H1 (cell line): ENCODE results near the gene UNC79. TPM values are rescaled to one million over a fixed set of nuclear protein-coding genes. Genes with fewer than 3 reads are reported as not detected.

Experiments used
- CTCF ChIA-PET: fragments of 300-600 bp; sonication (Branson Sonifier 250); formaldehyde crosslinking; loops from one replicate; lab custom pipeline; 2021; ENCODE audit not compliant: partially characterized antibody; lab: Charles Lee
- POLR2A ChIA-PET: fragments of 300-600 bp; sonication (Branson Sonifier 250); formaldehyde crosslinking; loops from one replicate; lab custom pipeline; 2021; ENCODE audit warnings: inconsistent platforms; ENCODE audit not compliant: partially characterized antibody; lab: Charles Lee
- DNase-seq, 2 experiments: peaks; one replicate each; pipeline versions ENCODE4 v3.0.0 to v3.0.0-alpha.2; 2010 to 2022; ENCODE audit warnings: low spot score in 2 of 2, low read depth in 1 of 2, mixed read lengths in 1 of 2
- FAIRE-seq: peaks from 2 replicates; lab custom pipeline; 2011; peaks lifted over from hg19 to GRCh38; lab: Jason Lieb, UNC
- H2AFZ ChIP-seq: 2 replicates; pipeline ENCODE4 v1.8.1; 2012; ENCODE audit warnings: low read length, inconsistent platforms
- H2AK5ac ChIP-seq: 2 replicates; pipeline ENCODE4 v1.6.1; 2013; ENCODE audit warnings: low read depth, low read length
- H2BK120ac ChIP-seq: replicated peaks from 2 replicates; pipeline ENCODE3; 2013; ENCODE audit warnings: low read depth, low read length, inconsistent platforms
- H2BK12ac ChIP-seq: 2 replicates; pipeline ENCODE4 v1.6.1; 2013; ENCODE audit warnings: low read depth, low read length
- H2BK15ac ChIP-seq: 2 replicates; pipeline ENCODE4 v1.6.1; 2013; ENCODE audit warnings: low read length
- H2BK20ac ChIP-seq: 2 replicates; pipeline ENCODE4 v1.6.1; 2013; ENCODE audit warnings: low read length
- H2BK5ac ChIP-seq: 2 replicates; pipeline ENCODE4 v1.6.1; 2013; ENCODE audit warnings: low read depth, low read length
- H3K14ac ChIP-seq: 2 replicates; pipeline ENCODE4 v1.6.1; 2013; ENCODE audit warnings: inconsistent platforms; ENCODE audit not compliant: insufficient read length
- H3K18ac ChIP-seq: 2 replicates; pipeline ENCODE4 v1.6.1; 2013; ENCODE audit warnings: low read length; ENCODE audit errors: extremely low read depth
- H3K23ac ChIP-seq: 2 replicates; pipeline ENCODE4 v1.6.1; 2013; ENCODE audit warnings: inconsistent platforms; ENCODE audit not compliant: insufficient read length
- H3K23me2 ChIP-seq: 2 replicates; pipeline ENCODE4 v1.6.1; 2013; ENCODE audit warnings: low read depth, low read length
- H3K27ac ChIP-seq: 2 replicates; pipeline ENCODE4 v1.6.1; 2011; ENCODE audit warnings: low read depth, low read length, inconsistent platforms
- H3K27me3 ChIP-seq, 4 experiments: replicated peaks in 1 of 4; 1 replicate in 1 of 4; 2 replicates in 3 of 4; pipeline versions ENCODE4 v1.6.1 to v1.8.1; 2011 to 2013; ENCODE audit warnings: low read length in 3 of 4, mild to moderate bottlenecking in 3 of 4, inconsistent platforms in 2 of 4, mixed read lengths in 2 of 4, moderate library complexity in 1 of 4; ENCODE audit not compliant: control insufficient read depth in 3 of 4, insufficient read depth in 3 of 4; ENCODE audit errors: extremely low read depth in 1 of 4
- H3K36me3 ChIP-seq, 4 experiments: 2 replicates each; pipeline versions ENCODE4 v1.6.1 to v1.8.1; 2011 to 2013; ENCODE audit warnings: mild to moderate bottlenecking in 4 of 4, low read length in 3 of 4, moderate library complexity in 2 of 4, control low read depth in 1 of 4, inconsistent platforms in 1 of 4; ENCODE audit not compliant: insufficient read depth in 4 of 4, control insufficient read depth in 2 of 4
- H3K4ac ChIP-seq: replicated peaks from 2 replicates; pipeline ENCODE3; 2013; ENCODE audit warnings: low read length, low read depth, mixed read lengths, inconsistent platforms; ENCODE audit not compliant: insufficient read length
- H3K4me1 ChIP-seq, 4 experiments: replicated peaks in 1 of 4; 1 replicate in 1 of 4; 2 replicates in 3 of 4; pipeline versions ENCODE4 v1.6.1 to v1.8.1; 2011 to 2013; ENCODE audit warnings: low read length in 3 of 4, inconsistent platforms in 2 of 4, mixed read lengths in 1 of 4; ENCODE audit not compliant: insufficient read depth in 4 of 4, control insufficient read depth in 3 of 4
- H3K4me2 ChIP-seq, 2 experiments: 2 replicates each; pipeline versions ENCODE4 v1.6.1 to v1.8.1; 2011 to 2013; ENCODE audit warnings: low read depth in 2 of 2, low read length in 2 of 2, control low read depth in 1 of 2, inconsistent platforms in 1 of 2, mild to moderate bottlenecking in 1 of 2; ENCODE audit not compliant: insufficient read depth in 1 of 2
- H3K4me3 ChIP-seq, 4 experiments: fragments of 200-600, 300-600 bp in 1 of 4; sonication (generic), shearing (Covaris generic), sonication (Bioruptor Twin) in 1 of 4; 2 replicates each; pipeline versions ENCODE4 v1.5.1 to v1.8.1; 2011 to 2016; ENCODE audit warnings: low read length in 4 of 4, low read depth in 3 of 4, control low read depth in 2 of 4, inconsistent platforms in 2 of 4, mild to moderate bottlenecking in 2 of 4, mixed read lengths in 1 of 4, moderate library complexity in 1 of 4; ENCODE audit not compliant: insufficient read depth in 2 of 4; ENCODE audit errors: extremely low read depth in 1 of 4
- H3K56ac ChIP-seq: replicated peaks from 2 replicates; pipeline ENCODE3; 2013; ENCODE audit warnings: low read depth, mild to moderate bottlenecking, mixed read lengths, low read length, inconsistent platforms; ENCODE audit not compliant: insufficient read length
- H3K79me1 ChIP-seq: 2 replicates; pipeline ENCODE4 v1.6.1; 2013; ENCODE audit warnings: low read depth, low read length, control low read depth
- H3K79me2 ChIP-seq, 2 experiments: 2 replicates each; pipeline versions ENCODE4 v1.6.1 to v1.8.1; 2012 to 2013; ENCODE audit warnings: low read length in 2 of 2, mild to moderate bottlenecking in 2 of 2, inconsistent platforms in 1 of 2; ENCODE audit not compliant: insufficient read depth in 2 of 2, control insufficient read depth in 1 of 2
- H3K9ac ChIP-seq, 4 experiments: replicated peaks in 1 of 4; 1 replicate in 1 of 4; 2 replicates in 3 of 4; pipeline versions ENCODE4 v1.6.1 to v1.8.1; 2011 to 2013; ENCODE audit warnings: low read depth in 3 of 4, low read length in 3 of 4, control low read depth in 2 of 4, mild to moderate bottlenecking in 2 of 4, moderate library complexity in 2 of 4, inconsistent platforms in 1 of 4; ENCODE audit errors: extremely low read depth in 1 of 4
- H3K9me3 ChIP-seq, 2 experiments: 2 replicates each; pipeline versions ENCODE4 v1.6.1 to v1.8.1; 2012 to 2013; ENCODE audit warnings: mild to moderate bottlenecking in 2 of 2, moderate library complexity in 2 of 2, control low read depth in 1 of 2, inconsistent platforms in 1 of 2, low read depth in 1 of 2, low read length in 1 of 2, mixed read lengths in 1 of 2; ENCODE audit not compliant: insufficient read depth in 2 of 2
- H4K20me1 ChIP-seq, 2 experiments: replicated peaks in 1 of 2; 2 replicates each; pipeline versions ENCODE3 to v1.8.1; 2011 to 2013; ENCODE audit warnings: inconsistent platforms in 2 of 2, low read length in 2 of 2, mild to moderate bottlenecking in 1 of 2; ENCODE audit not compliant: insufficient read depth in 2 of 2, control insufficient read depth in 1 of 2
- H4K5ac ChIP-seq: 2 replicates; pipeline ENCODE4 v1.6.1; 2013; ENCODE audit warnings: low read length, low read depth, mixed read lengths, inconsistent platforms; ENCODE audit not compliant: insufficient read length
- H4K8ac ChIP-seq: 2 replicates; pipeline ENCODE4 v1.8.0; 2013; ENCODE audit warnings: mild to moderate bottlenecking, moderate library complexity, low read length, inconsistent platforms; ENCODE audit not compliant: insufficient read depth; ENCODE audit errors: extremely low read depth
- H4K91ac ChIP-seq: replicated peaks from 2 replicates; pipeline ENCODE3; 2013; ENCODE audit warnings: low read length, mixed read lengths, inconsistent platforms; ENCODE audit not compliant: insufficient read length
- ASH2L ChIP-seq: fragments of 200-600, 300-600 bp; sonication (generic); IDR thresholded peaks from one replicate; pipeline ENCODE4 v1.7.1; 2017; ENCODE audit warnings: low read length
- CBX5 ChIP-seq: fragments of 300-800, 300-1000 bp; sonication (generic); IDR thresholded peaks from 2 replicates; pipeline ENCODE4 v1.7.1; 2016; ENCODE audit warnings: antibody characterized with exemption, low read length, low read depth
- CREB1 ChIP-seq: IDR thresholded peaks from 2 replicates; pipeline ENCODE4 v1.6.1; 2012; ENCODE audit warnings: inconsistent platforms
- CTBP2 ChIP-seq: IDR thresholded peaks from 2 replicates; pipeline ENCODE4 v1.7.0; 2011; ENCODE audit warnings: borderline replicate concordance, mild to moderate bottlenecking, moderate library complexity, mixed read lengths, low read length; ENCODE audit not compliant: insufficient read depth, insufficient read length
- EZH2 ChIP-seq: fragments of 200-600 bp; sonication (generic); IDR thresholded peaks from 2 replicates; pipeline ENCODE4 v1.7.1; 2012; ENCODE audit warnings: low read depth, mild to moderate bottlenecking, moderate library complexity, low read length, inconsistent platforms; ENCODE audit not compliant: severe bottlenecking
- JUND ChIP-seq: IDR thresholded peaks from 2 replicates; pipeline ENCODE4 v1.6.1; 2011; ENCODE audit warnings: mild to moderate bottlenecking, improper control_type of control experiment, low read length
- KDM4A ChIP-seq: IDR thresholded peaks from one replicate; pipeline ENCODE4 v1.7.1; 2012; ENCODE audit warnings: low read depth, mild to moderate bottlenecking, moderate library complexity, low read length, inconsistent platforms; ENCODE audit not compliant: severe bottlenecking
- RBBP5 ChIP-seq: IDR thresholded peaks from 2 replicates; pipeline ENCODE4 v1.7.1; 2012; ENCODE audit warnings: low read depth, mild to moderate bottlenecking, inconsistent platforms, low read length, moderate library complexity, borderline replicate concordance
- SIX5 ChIP-seq: IDR thresholded peaks from 2 replicates; pipeline ENCODE4 v1.6.1; 2011; ENCODE audit warnings: mild to moderate bottlenecking, low read depth, low read length
- SUZ12 ChIP-seq: fragments of 200-600 bp; sonication (generic); IDR thresholded peaks from 2 replicates; pipeline ENCODE4 v1.6.1; 2012; ENCODE audit warnings: mild to moderate bottlenecking, inconsistent platforms, low read length, moderate library complexity, mixed read lengths
- TAF1 ChIP-seq: IDR thresholded peaks from 2 replicates; pipeline ENCODE4 v1.6.1; 2011; ENCODE audit warnings: mild to moderate bottlenecking, low read depth, low read length
- TAF7 ChIP-seq: optimal IDR thresholded peaks from 2 replicates; pipeline ENCODE3; 2011; ENCODE audit warnings: low read depth, mild to moderate bottlenecking, inconsistent platforms, low read length, moderate library complexity, borderline replicate concordance
- ZNF274 ChIP-seq: IDR thresholded peaks from 2 replicates; pipeline ENCODE4 v1.7.0; 2012; ENCODE audit warnings: low read length, borderline replicate concordance; ENCODE audit errors: extremely low read depth
- WGBS, 2 experiments: shearing (Covaris generic) in 1 of 2; methylation state at CpG; one replicate each; pipeline versions ENCODE4 v1.1.6 to v1.1.7; 2013 to 2015; ENCODE audit warnings: low lambda C conversion rate in 2 of 2, mixed read lengths in 2 of 2, inconsistent platforms in 1 of 2, low coverage in 1 of 2, missing lambda C conversion rate in 1 of 2; ENCODE audit not compliant: insufficient replicate concordance in 2 of 2, insufficient coverage in 1 of 2, insufficient read length in 1 of 2; ENCODE audit errors: extremely low coverage in 1 of 2, missing lambda C conversion rate in 1 of 2; 5-methylcytosine and 5-hydroxymethylcytosine counted together
- polyA plus RNA-seq, 7 experiments: library from polyadenylated mRNA; depleted of rRNA in 3 of 7; stranded (reverse) in 5 of 7; unstranded in 2 of 7; fragments of >200 nt in 5 of 7; fragments of 200-250 nt in 2 of 7; gene quantifications; 1 replicate in 5 of 7; 2 replicates in 1 of 7; 4 replicates in 1 of 7; pipeline versions ENCODE4 v1.2.1 to v1.2.3, GENCODE V29; 2011 to 2013; ENCODE audit warnings: missing spikeins in 2 of 7, mixed read lengths in 2 of 7
- total RNA-seq: library from RNA; stranded (reverse); fragmentation: NEBNext Ultra II Directional; extraction: Animal tissue kit (Norgen Biotek cat#: 25700); gene quantifications from 2 replicates; pipeline ENCODE4 v1.2.1, GENCODE V29; 2021
- TF ChIP-seq, protein P1 (sequence below): IDR thresholded peaks from 2 replicates; pipeline ENCODE4 v1.6.1; 2012; ENCODE audit warnings: inconsistent platforms

UNC79 gene
- total and polyA plus RNA-seq, 2 of the 8 experiments (the other 6 are each of a cell fraction or from before 2014, with no cell fraction given): 1.8 to 2.3 TPM

DNA sequence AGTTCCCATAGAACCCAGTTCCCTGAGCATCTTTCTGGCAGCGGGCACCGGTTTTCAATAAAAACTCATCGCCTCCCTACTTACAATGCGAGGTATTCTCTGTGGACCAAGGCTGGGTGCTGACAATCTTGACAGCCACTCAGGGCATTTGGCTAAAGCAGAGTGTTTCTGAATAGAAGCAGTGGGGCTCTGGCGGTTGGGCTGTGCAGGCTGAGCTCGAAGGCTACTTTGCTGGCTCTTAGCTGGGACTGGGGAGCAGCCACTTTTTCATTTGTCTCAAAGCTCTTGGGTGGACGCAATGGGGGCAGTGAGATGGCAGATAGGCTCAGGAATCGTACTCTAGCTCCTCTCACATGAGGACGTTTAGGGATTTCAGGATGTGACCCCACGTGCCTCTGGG, 151.8 kb downstream of the UNC79 start:
- Histone ChIP-seq H3K4me1 (no peaks in the 10 kb centered on the region), H3K14ac (no peak overlapping the region), H3K27me3 (no peaks in the 10 kb centered on the region), H4K5ac (no peak overlapping the region), H3K23ac (no peak overlapping the region), H3K79me2 (no peaks in the 10 kb centered on the region), H3K4ac (no peak overlapping the region), H4K91ac (no peak overlapping the region), H3K27ac (no peak overlapping the region), H2BK120ac (no peak overlapping the region), H3K9ac (no peak overlapping the region), H3K9me3 (no peaks in the 10 kb centered on the region), H3K36me3 (no peaks in the 10 kb centered on the region), H2BK15ac (no peak overlapping the region), H2BK5ac (no peak overlapping the region), H3K79me1 (no peaks in the 10 kb centered on the region), H3K4me3 (no peak overlapping the region), H2AFZ (no peak overlapping the region), H3K56ac (no peak overlapping the region), H3K4me2 (no peak overlapping the region), H4K20me1 (no peaks in the 10 kb centered on the region), H3K18ac (no peak overlapping the region), H2BK20ac (no peak overlapping the region), H3K23me2 (no peaks in the 10 kb centered on the region), H2AK5ac (no peak overlapping the region), H2BK12ac (no peak overlapping the region), H4K8ac (no peak overlapping the region)
- POLR2A ChIA-PET: interaction anchor here (0.6 kb wide), 1 partner anchor 557 kb away, joined by 4 read pairs; no protein-coding TSS in a partner anchor
- FAIRE-seq: no peak
- no peak for DNase-seq
- CTCF ChIA-PET: interaction anchor here (0.7 to 1.2 kb wide), 3 partner anchors 36 to 109 kb away, joined by 3 read pairs; no protein-coding TSS in a partner anchor
- WGBS, 2 experiments: 94% methylated on average over 10 of the region's 10 CpGs; no CpG with 5 or more reads in 1 of the 2 experiments
- TF ChIP-seq CTBP2 (no peak), RBBP5 (no peak), ZNF274 (no peak), CBX5 (no peak), TAF1 (no peak), SIX5 (no peak), TAF7 (no peak), EZH2 (no peak), CREB1 (no peak), SUZ12 (no peak), ASH2L (no peak), JUND (no peak), KDM4A (no peak)
- TF ChIP-seq, protein P1, sequence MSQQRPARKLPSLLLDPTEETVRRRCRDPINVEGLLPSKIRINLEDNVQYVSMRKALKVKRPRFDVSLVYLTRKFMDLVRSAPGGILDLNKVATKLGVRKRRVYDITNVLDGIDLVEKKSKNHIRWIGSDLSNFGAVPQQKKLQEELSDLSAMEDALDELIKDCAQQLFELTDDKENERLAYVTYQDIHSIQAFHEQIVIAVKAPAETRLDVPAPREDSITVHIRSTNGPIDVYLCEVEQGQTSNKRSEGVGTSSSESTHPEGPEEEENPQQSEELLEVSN: no peak
